LNCaP clone FGC (cell line): ENCODE measurements around the gene EGFLAM.

Source experiments
- DNase-seq: peaks from one replicate; pipeline ENCODE4 v3.0.0-alpha.2; 2011; ENCODE audit warnings: low read depth
- H3K4me3 ChIP-seq: 2 replicates; pipeline ENCODE4 v1.5.1; 2011; ENCODE audit warnings: mild to moderate bottlenecking, low read depth, low read length, control low read depth
- CTCF ChIP-seq: IDR thresholded peaks from 2 replicates; pipeline ENCODE4 v1.5.1; 2012; ENCODE audit warnings: mild to moderate bottlenecking; ENCODE audit not compliant: control insufficient read depth, insufficient read depth; ENCODE audit errors: extremely low read depth

The EGFLAM gene

GRCh38 chr5:38258319-38259061 is at the start of gene EGFLAM:
EGFLAM (plus strand) TSS chr5:38258559; CDS start chr5:38258755, 196 bp downstream.
- DNase-seq = no peak
- peak within 1 kb of the TSS; percentile 50 for H3K4me3 ChIP-seq
- peak; percentile 57 for TF ChIP-seq CTCF

- peak; percentile 23 for DNase-seq
- no peak overlapping the region for H3K4me3 ChIP-seq
- peak; percentile 70 for TF ChIP-seq CTCF
These were observed 49.5 kb upstream of the EGFLAM start for GRCh38 chr5:38208782-38209378.

GRCh38 chr5:38210676-38211353 is 47.5 kb upstream of the EGFLAM start:
- no peak for TF ChIP-seq CTCF
- no peak overlapping the region for H3K4me3 ChIP-seq
- DNase-seq = no peak

GRCh38 chr5:38211354-38211710 is 47.0 kb upstream of the EGFLAM start:
- no peak overlapping the region for H3K4me3 ChIP-seq
- DNase-seq = no peak
- no peak for TF ChIP-seq CTCF

GRCh38 chr5:38212307-38212706 is 46.1 kb upstream of the EGFLAM start:
- no peak for TF ChIP-seq CTCF
- DNase-seq = no peak
- no peak overlapping the region for H3K4me3 ChIP-seq

- no peak overlapping the region for H3K4me3 ChIP-seq
- no peak for DNase-seq
- TF ChIP-seq CTCF = no peak
These were observed 32.3 kb upstream of the EGFLAM start for GRCh38 chr5:38226091-38226490.
